ENCODE results near the gene CEBPZOS.

The CEBPZOS gene

GRCh38 chr2:37232131-37232933 is 36.0 kb downstream of the CEBPZOS start:
- DNase-seq (ENCODE audit: low read depth) = no peak

- DNase-seq (ENCODE audit: low read depth) = no peak
Measured at GRCh38 chr2:37243435-37243834, 47.1 kb downstream of the CEBPZOS start.

- no peak for DNase-seq (ENCODE audit: low read depth)
Measured at GRCh38 chr2:37244017-37244416, 47.7 kb downstream of the CEBPZOS start.

GRCh38 chr2:37244755-37245154 is 48.5 kb downstream of the CEBPZOS start:
- no peak for DNase-seq (ENCODE audit: low read depth)

DNA sequence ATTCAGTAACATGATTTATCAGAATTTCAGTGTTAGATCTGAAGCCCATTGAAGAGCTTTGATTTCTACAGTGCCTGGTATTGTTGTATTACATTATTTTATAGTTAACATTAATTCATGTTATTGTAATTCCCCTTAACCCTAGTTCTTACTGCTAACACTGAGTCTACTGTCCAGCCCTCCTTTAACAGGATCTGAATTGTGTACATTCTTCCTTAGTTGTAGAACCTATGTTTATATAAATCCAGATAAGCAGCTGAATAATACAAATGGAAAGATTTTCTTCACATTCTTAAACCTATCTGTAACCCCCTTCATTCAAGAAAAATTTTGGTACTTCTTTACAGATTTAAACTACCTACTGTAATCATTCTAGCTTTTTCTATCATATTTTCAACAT is 49.9 kb downstream of the CEBPZOS start:
- no peak for DNase-seq (ENCODE audit: low read depth)

DNA sequence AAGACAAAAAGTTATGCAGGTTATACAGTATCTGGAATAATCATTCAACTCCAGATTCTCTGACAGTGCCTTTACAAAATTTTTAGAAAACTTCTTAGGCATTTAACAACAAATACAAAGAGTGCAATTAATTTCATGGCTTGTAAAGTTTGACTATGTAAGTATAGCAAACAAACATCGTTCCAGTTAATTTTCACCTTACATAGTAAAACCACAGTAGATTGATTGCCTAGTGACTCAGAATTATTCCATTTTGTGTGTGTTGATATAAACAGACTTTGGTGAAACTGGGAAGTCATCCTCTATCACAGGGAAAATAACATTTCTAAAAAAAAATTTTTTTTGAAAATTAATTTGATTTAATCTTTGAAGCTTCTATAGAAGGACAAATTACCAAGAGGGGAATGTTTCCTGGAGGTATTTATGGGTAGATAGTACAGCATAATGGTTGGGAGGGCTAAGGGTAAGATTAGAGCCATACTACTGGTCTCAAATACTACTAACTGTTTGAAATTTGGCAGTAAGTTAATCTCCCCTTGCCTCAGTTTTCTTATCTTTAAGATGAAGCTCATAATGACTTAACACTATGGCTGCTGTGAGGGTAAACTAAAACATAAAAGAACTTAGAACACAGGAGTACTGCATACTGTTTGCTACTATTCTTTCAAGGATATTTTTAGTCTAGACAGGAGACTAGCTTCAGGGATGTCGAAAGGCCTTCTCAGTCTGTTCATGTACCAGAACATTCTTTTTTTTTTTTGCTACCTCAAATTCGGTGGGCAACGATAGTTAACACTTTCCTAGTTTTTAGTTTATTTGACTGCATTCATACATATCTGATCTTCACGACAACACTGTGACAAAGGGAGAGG is 54.8 kb downstream of the CEBPZOS start:
- no peak for DNase-seq (ENCODE audit: low read depth)

All from activated T-cell treated with anti-CD3 and anti-CD28 coated beads for 48 hours (primary cell).